HEK293 (cell line): ENCODE results near the gene MEGF6.

Experiments
- CTCF ChIA-PET: fragments of 350-600 bp; formaldehyde crosslinking; extraction: SDS; loops from one replicate; lab custom pipeline; 2021; ENCODE audit warnings: antibody characterized with exemption; lab: Yijun Ruan, JAX
- POLR2A ChIA-PET: fragments of 300-600 bp; formaldehyde crosslinking; extraction: SDS; loops from one replicate; lab custom pipeline; 2020; ENCODE audit warnings: antibody characterized with exemption, inconsistent platforms; lab: Yijun Ruan, JAX
- H3K27ac ChIP-seq: fragments of 200-500 bp; sonication (Bioruptor generic); 2 replicates; pipeline ENCODE4 v1.5.1; 2014; ENCODE audit warnings: low read depth, low read length, control low read depth, inconsistent platforms; ENCODE audit errors: extremely low read depth
- H3K36me3 ChIP-seq, 2 experiments: fragments of 200-500 bp in 1 of 2; sonication (Bioruptor generic) in 1 of 2; 1 replicate in 1 of 2; 2 replicates in 1 of 2; pipeline ENCODE4 v1.5.1; 2014 to 2017; ENCODE audit warnings: inconsistent platforms in 2 of 2, low read length in 2 of 2; ENCODE audit not compliant: control insufficient read depth in 2 of 2, insufficient read depth in 1 of 2
- H3K4me1 ChIP-seq: fragments of 200-500 bp; sonication (Bioruptor generic); 2 replicates; pipeline ENCODE4 v1.5.1; 2014; ENCODE audit warnings: mild to moderate bottlenecking, low read length, inconsistent platforms; ENCODE audit not compliant: control insufficient read depth, insufficient read depth
- H3K4me3 ChIP-seq: 2 replicates; pipeline ENCODE4 v1.5.1; 2011; ENCODE audit warnings: low read depth, mild to moderate bottlenecking, control low read depth, low read length, moderate library complexity
- H3K9me3 ChIP-seq: fragments of 200-500 bp; sonication (Bioruptor generic); 2 replicates; pipeline ENCODE4 v1.5.1; 2014; ENCODE audit warnings: low read depth, low read length, inconsistent platforms; ENCODE audit not compliant: control insufficient read depth, insufficient read depth
- BCL6B ChIP-seq: fragments of 450-650 bp; formaldehyde crosslinking; IDR thresholded peaks from 2 replicates; pipeline ENCODE4 v1.5.1; 2017; ENCODE audit warnings: missing biosample characterization, missing genetic modification characterization
- CTCF ChIP-seq: fragments of 450-650 bp; formaldehyde crosslinking; IDR thresholded peaks from 2 replicates; pipeline ENCODE4 v1.5.1; 2016; ENCODE audit warnings: missing biosample characterization, missing genetic modification characterization
- FEZF1 ChIP-seq: fragments of 450-650 bp; formaldehyde crosslinking; IDR thresholded peaks from 2 replicates; pipeline ENCODE4 v1.5.1; 2016; ENCODE audit warnings: missing biosample characterization, missing genetic modification characterization
- GLI4 ChIP-seq: fragments of 450-650 bp; formaldehyde crosslinking; IDR thresholded peaks from 2 replicates; pipeline ENCODE4 v1.5.1; 2016; ENCODE audit warnings: missing biosample characterization, missing genetic modification characterization
- OVOL3 ChIP-seq: fragments of 450-650 bp; formaldehyde crosslinking; IDR thresholded peaks from 2 replicates; pipeline ENCODE4 v1.5.1; 2016; ENCODE audit warnings: missing biosample characterization, missing genetic modification characterization
- PBX3 ChIP-seq: sonication (generic); formaldehyde crosslinking; IDR thresholded peaks from 2 replicates; pipeline ENCODE4 v1.8.1; 2022; ENCODE audit warnings: mild to moderate bottlenecking, moderate library complexity, missing genetic modification reagents
- PRDM4 ChIP-seq: fragments of 450-650 bp; formaldehyde crosslinking; IDR thresholded peaks from 2 replicates; pipeline ENCODE4 v1.5.1; 2017; ENCODE audit warnings: missing biosample characterization, missing genetic modification characterization
- SP3 ChIP-seq: fragments of 450-650 bp; formaldehyde crosslinking; IDR thresholded peaks from 2 replicates; pipeline ENCODE4 v1.5.1; 2016; ENCODE audit warnings: missing biosample characterization, missing genetic modification characterization
- ZBTB6 ChIP-seq: fragments of 450-650 bp; formaldehyde crosslinking; IDR thresholded peaks from 2 replicates; pipeline ENCODE4 v1.5.1; 2017; ENCODE audit warnings: missing biosample characterization, missing genetic modification characterization
- ZNF138 ChIP-seq: fragments of 450-650 bp; formaldehyde crosslinking; IDR thresholded peaks from 2 replicates; pipeline ENCODE4 v1.5.1; 2016; ENCODE audit warnings: missing biosample characterization, missing genetic modification characterization, borderline replicate concordance
- ZNF155 ChIP-seq: fragments of 450-650 bp; formaldehyde crosslinking; IDR thresholded peaks from 2 replicates; pipeline ENCODE4 v1.5.1; 2016; ENCODE audit warnings: missing biosample characterization, missing genetic modification characterization
- ZNF23 ChIP-seq: fragments of 450-650 bp; formaldehyde crosslinking; IDR thresholded peaks from 2 replicates; pipeline ENCODE4 v1.5.1; 2016; ENCODE audit warnings: missing biosample characterization, missing genetic modification characterization, borderline replicate concordance
- ZNF37A ChIP-seq: fragments of 450-650 bp; IDR thresholded peaks from 2 replicates; pipeline ENCODE4 v1.5.1; 2018; ENCODE audit warnings: missing biosample characterization, missing genetic modification characterization
- ZNF398 ChIP-seq: fragments of 450-650 bp; formaldehyde crosslinking; IDR thresholded peaks from 2 replicates; pipeline ENCODE4 v1.5.1; 2017; ENCODE audit warnings: missing biosample characterization, missing genetic modification characterization
- ZNF560 ChIP-seq: fragments of 450-650 bp; formaldehyde crosslinking; IDR thresholded peaks from 2 replicates; pipeline ENCODE4 v1.5.1; 2017; ENCODE audit warnings: missing biosample characterization, missing genetic modification characterization, borderline replicate concordance
- ZNF629 ChIP-seq: fragments of 450-650 bp; formaldehyde crosslinking; IDR thresholded peaks from 2 replicates; pipeline ENCODE4 v1.5.1; 2017; ENCODE audit warnings: missing biosample characterization, missing genetic modification characterization
- ZSCAN4 ChIP-seq: fragments of 450-650 bp; formaldehyde crosslinking; IDR thresholded peaks from 2 replicates; pipeline ENCODE4 v1.5.1; 2017; ENCODE audit warnings: missing biosample characterization, missing genetic modification characterization
- ZXDB ChIP-seq: fragments of 450-650 bp; formaldehyde crosslinking; IDR thresholded peaks from 2 replicates; pipeline ENCODE4 v1.5.1; 2016; ENCODE audit warnings: missing biosample characterization, missing genetic modification characterization

Gene MEGF6

GRCh38 chr1:3645247-3645646 is 33.9 kb upstream of the MEGF6 start:
- no peak overlapping the region for H3K27ac ChIP-seq
- TF ChIP-seq ZNF37A (no peak), PBX3 (no peak), SP3 (no peak)
- TF ChIP-seq, all 188 proteins: peak for 0
- CTCF ChIA-PET: no interaction called here
- POLR2A ChIA-PET: no interaction called here
- Histone ChIP-seq H3K9me3 (no peaks in the 10 kb centered on the region), H3K4me3 (no peak overlapping the region), H3K4me1 (no peaks in the 10 kb centered on the region), H3K36me3 (peaks cover 0 to 76% of the 10 kb centered on the region in 2 experiments; a peak in 2 of 3 replicates)

GRCh38 chr1:3644273-3644672 is 33.0 kb upstream of the MEGF6 start:
- Histone ChIP-seq H3K4me1 (no peaks in the 10 kb centered on the region), H3K27ac (no peak overlapping the region), H3K36me3 (peaks cover 0 to 86% of the 10 kb centered on the region in 2 experiments; a peak in 2 of 3 replicates), H3K4me3 (no peak overlapping the region), H3K9me3 (no peaks in the 10 kb centered on the region)
- TF ChIP-seq ZNF629 (tag by site-specific recombination) (no peak), ZNF155 (no peak), ZXDB (tag by site-specific recombination) (no peak), PRDM4 (no peak), ZSCAN4 (tag by site-specific recombination) (no peak), SP3 (no peak), BCL6B (no peak)
- POLR2A ChIA-PET: no interaction called here
- CTCF ChIA-PET: no interaction called here

- peaks cover 0 to 93% of the 10 kb centered on the region in 2 experiments; a peak in 2 of 3 replicates for H3K36me3 ChIP-seq
- H3K27ac ChIP-seq: no peak overlapping the region
- POLR2A ChIA-PET: no interaction called here
- H3K9me3 ChIP-seq: no peaks in the 10 kb centered on the region
- H3K4me3 ChIP-seq: no peak overlapping the region
- CTCF ChIA-PET: no interaction called here
- no peaks in the 10 kb centered on the region for H3K4me1 ChIP-seq
- TF ChIP-seq ZNF138 (tag by site-specific recombination): no peak
- TF ChIP-seq ZNF23 (tag by site-specific recombination): no peak
- no peak for TF ChIP-seq ZNF398
- no peak for TF ChIP-seq OVOL3 (tag by site-specific recombination)
- no peak for TF ChIP-seq CTCF (tag by site-specific recombination)
- TF ChIP-seq PBX3: no peak
- TF ChIP-seq ZBTB6 (tag by site-specific recombination): no peak
- TF ChIP-seq FEZF1: no peak
- no peak for TF ChIP-seq GLI4 (tag by site-specific recombination)
- no peak for TF ChIP-seq ZNF560 (tag by site-specific recombination)
Observed at GRCh38 chr1:3642919-3643675, 31.8 kb upstream of the MEGF6 start.
